HG03469 (cell line): Measurements from ENCODE around the gene FRMD8.
"Not testable (repeated sequence)": the region's sequence is repeated elsewhere in the genome, so short reads cannot be mapped to it uniquely, and the experiment has no call there.

ENCODE experiments used
- ATAC-seq: cut with Tn5 transposase; IDR thresholded peaks from one replicate; pipeline ENCODE4 v1.9.1; 2021; ENCODE audit warnings: mild to moderate bottlenecking, moderate library complexity, moderate number of reproducible peaks; ENCODE audit not compliant: unreplicated experiment

The FRMD8 gene

DNA sequence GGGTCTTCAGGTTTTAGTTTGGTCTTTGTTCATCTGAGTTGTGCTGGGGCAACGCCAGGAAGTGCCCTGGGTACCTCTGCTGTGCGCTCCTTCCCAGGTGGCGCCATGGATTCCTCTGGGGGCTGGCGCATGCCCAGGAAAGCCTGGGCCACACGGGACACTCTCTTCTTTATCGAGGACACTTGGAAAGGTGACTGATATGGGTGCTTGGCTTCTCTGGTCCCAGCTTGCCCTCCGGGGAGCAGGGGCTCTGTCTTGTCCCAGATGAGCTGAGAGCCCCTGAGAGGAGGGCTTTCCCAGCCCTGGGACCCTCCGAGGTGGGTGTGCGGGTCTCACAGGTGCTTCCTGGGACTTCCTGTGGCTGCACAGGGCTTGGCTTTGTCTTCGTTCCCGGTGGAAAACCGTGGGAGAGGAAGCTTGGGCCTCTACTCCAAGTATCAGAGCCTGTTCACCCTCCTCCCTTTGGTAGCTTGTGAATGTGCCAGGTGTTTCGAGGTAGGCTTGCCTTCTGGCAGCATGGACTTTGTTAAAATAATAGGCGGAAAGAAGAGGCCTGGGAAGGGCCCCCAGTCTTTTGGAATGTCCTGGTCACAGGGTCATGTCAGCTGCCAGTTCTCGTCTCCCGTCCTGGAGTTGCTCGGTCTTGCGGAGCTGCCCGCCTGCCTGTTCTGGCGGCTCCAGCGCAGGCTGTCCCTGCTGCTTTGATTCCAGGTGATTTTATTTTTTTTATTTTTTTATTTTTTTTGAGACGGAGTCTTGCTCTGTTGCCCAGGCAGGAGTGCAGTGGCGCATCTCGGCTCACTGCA, 26.0 kb downstream of the FRMD8 start:
- ATAC-seq = no peak

DNA sequence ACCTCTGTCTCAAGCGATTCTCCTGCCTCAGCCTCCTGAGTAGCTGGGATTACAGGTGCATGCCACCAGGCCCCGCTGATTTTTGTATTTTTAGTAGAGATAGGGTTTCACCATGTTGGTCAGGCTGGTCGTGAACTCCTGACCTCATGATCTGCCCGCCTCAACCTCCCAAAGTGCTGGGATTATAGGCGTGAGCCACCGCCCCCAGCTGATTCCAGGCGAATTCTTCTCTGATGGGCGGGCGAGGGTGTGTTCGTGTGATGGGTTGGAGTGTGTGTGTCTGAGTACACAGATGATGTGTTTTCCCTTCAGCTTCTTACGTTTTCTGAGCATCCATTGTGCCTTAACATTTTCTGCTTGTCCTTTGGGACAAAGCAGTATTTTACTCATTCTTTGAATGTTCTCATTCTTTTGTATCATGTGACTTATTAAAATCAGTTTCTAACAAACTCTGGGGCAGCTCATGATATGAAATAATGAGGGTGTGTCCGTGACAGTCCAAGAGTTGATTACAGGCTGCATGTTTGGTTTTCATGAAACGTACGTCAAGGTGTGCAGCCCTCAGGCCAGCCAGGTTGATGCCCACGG, 26.7 kb downstream of the FRMD8 start:
- not testable (repeated sequence) for ATAC-seq

DNA sequence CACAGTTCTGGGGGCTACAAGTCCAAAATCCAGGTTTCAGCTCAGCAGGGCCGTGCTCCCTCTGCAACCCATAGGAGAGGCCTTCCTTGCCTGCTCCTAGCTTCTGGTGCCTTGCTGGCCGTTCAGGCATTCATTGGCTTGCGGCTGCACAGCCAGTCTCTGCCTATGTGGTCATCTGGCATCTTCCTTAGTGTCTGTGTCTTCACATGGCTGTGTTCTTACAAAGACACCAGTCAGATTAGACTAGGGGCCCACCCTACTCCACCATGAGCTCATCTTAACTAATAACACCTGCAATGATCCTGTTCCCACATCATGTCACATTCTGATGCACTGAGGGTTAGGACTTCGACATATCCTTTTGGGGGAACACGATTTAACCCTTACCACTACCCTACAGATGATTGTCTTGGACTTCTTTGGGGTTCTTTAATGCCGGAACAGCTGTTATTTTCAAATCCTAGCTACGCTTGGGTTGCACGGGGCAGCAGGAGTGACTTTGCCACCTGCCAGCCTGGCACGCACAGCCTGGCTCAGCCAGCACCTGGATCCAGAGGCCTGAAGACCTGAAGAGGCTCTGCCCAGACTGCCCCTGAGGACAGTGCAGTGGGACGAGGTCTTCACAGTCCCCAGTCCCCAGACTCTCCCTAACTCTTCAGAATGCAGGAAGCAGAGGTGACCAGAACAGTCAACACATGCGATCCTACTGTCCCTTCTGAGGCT, 28.5 kb downstream of the FRMD8 start:
- ATAC-seq = no peak

DNA sequence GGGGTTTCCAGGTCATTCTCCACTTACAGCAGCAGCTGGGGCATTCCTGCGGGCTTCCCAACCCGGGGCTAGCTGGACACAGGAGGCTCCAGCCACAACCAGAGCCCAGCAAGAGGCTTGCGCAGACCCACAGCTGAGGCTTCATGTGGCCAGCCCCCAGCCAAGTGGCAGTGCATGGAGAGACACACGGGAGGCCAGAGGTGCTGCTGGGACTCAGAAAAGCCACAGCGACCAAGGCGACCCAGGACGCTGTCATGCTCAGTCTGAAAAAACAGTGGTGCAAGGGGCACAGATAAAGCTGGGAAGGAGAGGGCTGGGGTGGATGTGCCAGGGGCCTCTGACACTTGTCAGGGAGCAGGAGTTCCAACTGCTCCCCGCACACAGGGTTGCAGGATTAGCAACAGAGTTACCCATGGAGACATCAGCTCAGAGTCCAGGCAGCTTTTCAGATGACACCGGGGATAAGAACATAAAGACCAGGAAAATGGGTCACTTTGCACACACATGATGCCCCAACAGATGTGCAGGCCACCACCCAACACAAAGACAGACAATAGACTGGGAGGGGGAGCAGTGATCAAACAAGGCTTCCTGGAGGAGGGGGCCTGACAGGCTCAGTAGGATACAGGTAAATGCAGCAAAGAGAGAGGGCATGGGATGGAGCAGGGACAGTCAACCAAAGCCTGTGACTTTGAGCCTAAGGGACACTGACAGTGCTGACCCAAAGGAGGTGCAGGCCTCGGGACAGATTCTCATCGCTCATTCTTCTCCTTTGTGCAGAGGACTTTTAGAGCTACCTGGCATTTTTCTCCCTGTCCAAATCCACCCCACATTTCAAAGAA, 29.3 kb downstream of the FRMD8 start:
- no peak for ATAC-seq

DNA sequence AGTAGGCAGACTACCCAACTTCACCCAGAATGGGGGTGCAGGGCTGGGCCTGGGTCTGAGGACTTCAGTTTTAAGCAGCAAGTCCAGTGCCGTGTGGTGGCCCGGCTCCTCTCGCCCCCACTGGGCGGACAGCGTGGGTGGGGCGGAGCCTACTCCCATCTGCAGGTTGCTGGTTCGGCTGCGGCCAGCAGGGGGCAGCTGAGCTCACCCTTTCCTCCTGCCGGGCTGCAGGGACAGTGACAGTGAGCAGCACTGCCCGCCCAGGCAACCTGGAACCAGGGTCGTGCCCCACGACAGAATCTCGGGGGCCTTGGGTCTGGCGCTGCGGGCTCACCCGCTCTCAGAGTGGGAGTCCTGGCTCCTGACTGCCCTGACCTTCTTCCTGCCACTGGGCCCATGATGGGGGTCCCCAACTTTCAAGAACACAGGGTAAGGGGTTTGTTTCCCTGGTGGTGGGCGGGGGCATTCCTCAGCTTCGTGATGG, 29.9 kb downstream of the FRMD8 start:
- ATAC-seq = no peak

DNA sequence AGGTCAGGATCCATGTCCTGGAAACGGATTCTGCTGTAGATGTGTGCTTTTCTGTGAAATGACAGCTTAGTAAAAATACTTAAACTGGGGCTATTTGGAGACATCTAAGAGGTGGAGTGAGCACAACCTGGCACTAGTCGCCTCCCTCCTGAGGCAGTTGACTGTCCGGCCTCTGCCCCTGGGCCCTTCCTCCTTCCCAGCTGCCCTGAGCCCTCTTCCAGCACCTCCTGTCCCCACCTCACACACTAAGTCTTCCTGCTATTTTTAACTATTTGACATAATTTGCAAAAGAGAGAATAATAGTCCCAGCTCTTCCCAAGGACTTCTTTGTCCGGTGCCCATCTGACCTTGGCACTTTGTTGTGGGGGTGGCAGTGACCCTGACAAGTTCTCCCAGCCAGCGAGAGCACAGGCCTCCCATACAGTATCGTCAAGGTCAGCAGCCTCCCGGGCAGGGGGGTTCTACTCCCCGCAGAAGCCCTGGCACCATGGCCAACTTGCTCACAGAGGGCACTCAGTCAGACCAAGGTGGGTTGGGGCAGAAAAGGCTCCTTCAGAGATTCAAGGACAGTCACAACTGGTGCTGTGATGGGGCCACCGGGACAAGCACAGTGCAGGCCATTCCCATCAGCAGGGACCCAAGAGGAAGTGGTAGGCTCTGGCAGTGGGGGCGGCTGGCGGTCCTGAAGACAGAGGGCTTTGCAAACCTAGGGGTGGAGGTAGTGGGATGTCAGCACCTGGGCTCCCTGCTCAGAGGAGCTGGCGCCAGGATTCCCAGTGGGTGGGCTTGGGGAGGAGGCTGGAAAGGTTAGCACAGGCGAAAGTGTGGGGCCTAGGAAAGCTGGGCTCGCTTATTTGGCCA, 30.6 kb downstream of the FRMD8 start:
- no peak for ATAC-seq

DNA sequence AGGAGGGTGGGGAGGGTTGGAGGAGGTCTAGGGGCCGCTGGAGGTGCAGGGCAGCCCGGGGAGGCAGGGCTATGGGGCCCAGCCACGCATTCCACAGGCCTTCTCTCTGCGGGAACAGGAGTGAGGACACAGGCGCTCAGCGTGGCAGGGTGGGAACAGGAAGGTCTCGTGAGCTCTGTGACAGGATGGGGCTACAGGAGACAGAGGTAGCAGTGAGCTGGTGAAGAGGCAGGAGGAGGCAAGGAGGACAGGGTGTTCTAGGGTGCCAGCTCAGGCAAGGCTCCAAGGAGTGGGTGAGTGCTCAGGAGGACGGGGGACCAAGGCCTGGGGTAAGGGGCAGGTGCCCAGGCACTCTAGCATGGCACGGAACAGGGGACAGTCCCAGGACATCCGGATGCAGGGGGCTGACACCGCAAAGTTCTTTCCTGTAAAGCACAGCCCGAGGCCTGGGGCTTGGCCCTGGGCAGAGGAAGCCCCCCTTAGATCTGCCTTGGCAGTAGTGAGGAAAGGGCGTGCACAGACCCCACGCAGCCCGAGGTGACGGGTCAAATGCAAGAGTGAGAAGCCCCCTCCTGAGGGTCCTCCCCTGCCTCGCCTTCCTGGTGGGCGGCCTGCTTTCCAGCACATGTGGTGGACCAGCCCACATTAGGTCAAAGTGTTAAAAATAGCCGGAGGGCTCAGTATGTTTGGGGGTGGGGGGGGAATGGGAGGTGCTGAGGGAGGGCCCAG, 31.4 kb downstream of the FRMD8 start:
- ATAC-seq = no peak

DNA sequence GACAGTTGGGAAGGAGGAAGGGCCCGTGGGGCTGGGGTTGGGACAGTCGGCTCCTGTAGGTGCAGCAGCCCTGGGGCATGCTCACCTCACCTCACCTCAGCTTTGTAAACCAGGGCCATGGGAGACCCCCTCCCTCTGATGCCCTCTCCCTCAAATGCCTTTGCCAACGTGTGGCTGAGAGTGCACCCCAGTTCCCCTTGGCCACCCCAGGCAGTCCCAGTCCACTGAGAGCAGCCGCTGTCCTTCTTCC, 31.9 kb downstream of the FRMD8 start:
- ATAC-seq = no peak

DNA sequence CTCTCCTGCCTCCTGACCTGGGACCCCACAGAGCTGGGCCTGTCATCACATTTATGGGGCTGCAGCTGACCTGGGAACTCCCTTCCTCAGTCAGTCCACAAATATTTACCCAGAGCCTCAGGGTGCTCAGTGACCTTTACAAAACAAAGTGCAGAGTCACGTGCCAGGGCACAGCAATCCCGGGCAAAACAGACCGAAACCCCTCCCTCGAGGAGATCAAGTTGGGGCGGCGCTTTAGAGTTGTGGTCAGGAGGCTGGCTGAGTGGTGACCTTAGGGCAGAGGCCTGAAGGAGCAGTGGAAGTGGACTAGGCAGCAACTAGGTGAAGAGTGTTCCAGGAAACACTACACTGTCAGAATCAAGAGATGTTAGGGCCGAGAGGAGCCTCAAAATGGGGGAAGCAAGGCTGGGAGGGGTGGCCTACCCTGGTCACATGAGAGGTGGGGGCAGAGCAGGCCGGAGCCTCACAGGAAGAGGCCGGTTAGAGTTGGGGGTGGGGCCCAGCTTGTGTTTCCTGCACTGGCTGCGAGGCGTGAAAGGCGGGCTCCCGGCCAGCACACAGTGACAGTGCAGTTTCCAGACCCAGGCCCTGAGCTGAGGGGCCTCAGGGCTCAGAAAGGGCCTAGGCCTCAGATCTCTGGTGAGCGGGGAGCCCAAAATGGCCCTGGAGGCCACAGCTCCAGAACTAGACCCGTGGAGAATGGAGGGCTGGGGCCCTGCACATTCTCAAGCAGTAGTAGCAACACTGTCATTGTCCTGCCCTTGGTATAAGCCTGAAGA, 32.4 kb downstream of the FRMD8 start:
- no peak for ATAC-seq

DNA sequence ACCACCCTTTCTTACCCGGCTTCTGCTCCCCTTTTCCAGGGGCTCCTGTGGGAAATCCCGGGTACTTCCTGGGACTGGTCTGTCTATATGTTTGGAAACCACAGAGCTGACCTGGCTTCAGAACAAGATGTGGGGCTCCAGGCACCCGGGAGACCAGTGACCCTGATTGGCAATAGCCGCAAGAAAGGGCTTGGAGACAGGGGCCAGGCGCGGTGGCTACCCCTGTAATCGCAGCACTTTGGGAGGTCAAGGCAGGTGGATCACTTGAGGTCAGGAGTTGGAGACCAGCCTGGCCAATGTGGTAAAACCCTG, 33.0 kb downstream of the FRMD8 start:
- no peak for ATAC-seq

DNA sequence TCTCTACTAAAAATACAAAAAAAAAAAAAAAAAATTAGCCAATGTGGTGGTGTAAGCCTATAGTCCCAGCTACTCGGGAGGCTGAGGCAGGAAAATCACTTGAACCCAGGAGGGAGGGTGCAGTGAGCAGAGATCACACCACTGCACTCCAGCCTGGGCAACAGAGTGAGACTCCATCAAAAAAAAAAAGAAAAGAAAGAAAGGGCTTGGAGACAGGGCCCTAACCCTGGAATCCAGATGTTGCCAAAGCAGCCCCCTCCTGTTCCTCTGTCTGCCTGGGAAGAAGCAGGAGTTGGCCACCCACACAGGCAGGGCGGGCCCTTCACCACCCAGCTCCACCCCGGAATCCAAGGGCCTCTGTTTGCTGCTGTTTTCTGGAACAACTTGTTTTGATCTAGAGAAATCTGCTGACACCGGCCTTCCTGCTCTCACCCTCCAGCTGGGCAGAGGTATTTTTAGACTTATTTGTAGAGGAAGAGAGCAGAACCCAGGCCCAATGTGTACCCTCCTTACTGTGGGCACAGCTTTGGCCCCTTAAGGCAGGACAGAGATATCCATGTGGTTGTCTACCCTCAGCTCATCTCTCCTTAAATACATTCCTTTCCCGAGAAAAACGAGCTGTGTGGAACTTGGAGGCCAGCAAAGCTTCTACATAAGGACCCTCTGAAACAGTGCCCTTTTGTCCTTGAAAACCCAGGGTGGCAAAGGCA, 33.5 kb downstream of the FRMD8 start:
- no peak for ATAC-seq

DNA sequence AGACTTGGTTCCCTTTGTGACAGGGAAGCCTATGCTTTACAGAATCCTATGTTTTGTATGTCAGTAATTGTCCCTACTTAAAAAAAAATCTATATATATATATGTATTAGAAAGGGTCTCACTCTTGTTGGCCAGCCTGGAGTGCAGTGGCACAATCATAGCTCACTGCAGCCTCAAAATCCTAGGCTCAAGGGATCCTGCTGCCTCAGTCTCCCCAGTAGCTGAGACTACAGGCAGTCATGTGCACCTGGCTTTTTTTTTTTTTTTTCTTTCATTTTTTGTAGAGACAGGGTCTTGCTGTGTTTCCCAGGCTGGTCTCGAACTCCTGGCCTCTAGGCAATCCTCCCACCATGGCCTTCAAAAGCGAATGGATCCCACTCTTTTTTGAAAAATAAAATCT, 34.1 kb downstream of the FRMD8 start:
- ATAC-seq = no peak

DNA sequence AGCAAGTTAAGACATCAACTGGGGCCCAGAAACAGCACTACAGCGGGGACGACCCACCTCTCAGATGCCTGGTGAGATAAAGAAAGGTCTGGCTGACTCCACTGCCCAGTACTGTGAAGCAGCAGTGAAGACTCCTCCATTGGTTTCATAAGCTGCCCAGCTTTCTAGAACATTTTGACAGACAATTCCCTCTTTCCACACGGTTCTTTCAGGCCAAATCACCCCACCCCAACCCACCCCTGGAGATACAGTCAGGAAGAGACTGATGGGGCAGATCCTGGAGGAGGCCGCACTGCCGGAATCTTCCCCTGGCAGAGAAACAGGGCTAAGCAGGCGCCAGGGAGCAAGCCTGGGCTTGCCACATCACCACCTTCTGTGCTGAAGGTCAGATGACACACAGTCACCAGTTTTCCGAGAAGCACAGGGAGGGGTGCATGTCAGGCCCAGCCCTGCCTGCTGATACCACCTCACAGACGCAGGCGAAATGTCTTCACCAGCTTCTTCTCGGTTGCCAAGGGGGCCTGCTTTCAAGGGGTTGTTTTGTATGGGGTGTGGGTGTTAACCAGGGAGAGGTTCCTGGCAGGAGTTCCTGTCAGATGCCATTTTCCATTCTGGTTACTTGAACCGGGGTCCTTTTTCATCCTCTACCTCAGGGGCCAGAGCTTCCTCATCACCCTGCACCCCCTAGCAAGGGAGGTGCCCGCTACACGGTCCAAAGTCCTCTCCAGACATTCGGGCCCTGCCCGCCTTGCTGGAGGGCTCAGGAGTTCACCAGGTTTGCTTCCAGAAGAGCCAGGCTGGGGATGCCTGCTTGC, 34.7 kb downstream of the FRMD8 start:
- ATAC-seq = no peak

DNA sequence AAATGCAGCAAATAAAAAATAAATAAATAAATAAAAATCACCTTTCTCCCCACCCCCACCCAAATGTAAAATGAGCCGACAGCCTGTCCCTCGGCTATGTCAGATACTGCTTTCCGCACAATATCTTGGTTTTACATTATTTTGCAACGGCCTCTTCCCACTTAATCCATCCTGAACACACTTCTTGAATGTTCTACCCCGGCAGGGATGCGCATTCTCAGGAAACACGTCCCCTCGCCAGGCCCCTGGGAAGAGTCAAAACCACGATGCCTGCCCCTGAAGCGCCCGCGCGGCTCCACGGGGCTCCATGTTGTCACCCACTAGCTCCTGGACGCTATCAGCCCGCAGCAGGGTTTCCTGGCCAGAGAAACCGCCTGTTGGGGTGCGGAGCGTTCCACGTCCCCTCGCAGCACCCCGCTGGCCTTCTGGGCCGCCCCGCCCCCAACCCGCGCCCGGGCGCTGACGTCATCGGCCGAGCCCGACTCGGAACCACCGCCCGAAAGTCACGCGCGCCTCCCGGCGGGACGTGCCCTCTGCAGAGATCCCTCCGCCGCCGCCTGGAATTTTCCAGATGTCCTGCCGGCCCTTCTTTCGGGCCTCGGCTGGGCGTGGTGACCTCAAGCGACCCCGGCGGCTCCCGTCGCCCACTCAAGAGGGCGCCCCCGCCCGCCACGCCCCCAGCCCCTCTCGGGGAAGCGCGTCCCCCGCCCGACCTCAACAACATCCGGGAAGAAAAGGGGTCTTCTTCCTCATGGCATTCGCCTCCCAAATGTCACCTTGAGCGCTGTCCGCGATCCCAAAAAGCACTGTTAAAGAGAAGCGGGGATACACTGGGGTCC, 35.6 kb downstream of the FRMD8 start:
- no peak for ATAC-seq

DNA sequence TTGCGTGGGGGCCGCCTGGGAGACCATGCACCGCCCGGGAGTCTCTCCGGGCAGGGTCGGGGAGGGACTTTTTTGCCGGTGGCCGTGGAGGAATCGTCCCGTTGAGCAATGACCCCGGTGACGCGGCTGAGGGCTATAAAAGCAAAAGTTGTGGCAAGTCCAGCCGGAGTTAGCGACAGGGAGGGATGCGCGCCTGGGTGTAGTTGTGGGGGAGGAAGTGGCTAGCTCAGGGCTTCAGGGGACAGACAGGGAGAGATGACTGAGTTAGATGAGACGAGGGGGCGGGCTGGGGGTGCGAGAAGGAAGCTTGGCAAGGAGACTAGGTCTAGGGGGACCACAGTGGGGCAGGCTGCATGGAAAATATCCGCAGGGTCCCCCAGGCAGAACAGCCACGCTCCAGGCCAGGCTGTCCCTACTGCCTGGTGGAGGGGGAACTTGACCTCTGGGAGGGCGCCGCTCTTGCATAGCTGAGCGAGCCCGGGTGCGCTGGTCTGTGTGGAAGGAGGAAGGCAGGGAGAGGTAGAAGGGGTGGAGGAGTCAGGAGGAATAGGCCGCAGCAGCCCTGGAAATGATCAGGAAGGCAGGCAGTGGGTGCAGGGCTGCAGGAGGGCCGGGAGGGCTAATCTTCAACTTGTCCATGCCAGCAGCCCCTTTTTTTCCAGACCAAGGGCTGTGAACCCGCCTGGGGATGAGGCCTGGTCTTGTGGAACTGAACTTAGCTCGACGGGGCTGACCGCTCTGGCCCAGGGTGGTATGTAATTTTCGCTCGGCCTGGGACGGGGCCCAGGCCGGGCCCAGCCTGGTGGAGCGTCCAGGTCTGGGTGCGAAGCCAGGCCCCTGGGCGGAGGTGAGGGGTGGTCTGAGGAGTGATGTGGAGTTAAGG, 36.4 kb downstream of the FRMD8 start, which contains the start of gene NEAT1:
TSS of gene NEAT1 (plus strand) at position 166 of the 883 bp plus-strand sequence.
- ATAC-seq = no peak
